H9 (cell line): ENCODE measurements around the gene CHMP1A. TPM values are rescaled to one million over a fixed set of nuclear protein-coding genes. Genes with fewer than 3 reads are reported as not detected.

Experiments used
- DNase-seq: peaks from one replicate; pipeline ENCODE4 v3.0.0-alpha.2; 2017
- H2AFZ ChIP-seq: one replicate; pipeline ENCODE4 v1.6.1; 2013; ENCODE audit warnings: mild to moderate bottlenecking, low read length, control low read depth, moderate library complexity
- H2AK5ac ChIP-seq: 2 replicates; pipeline ENCODE4 v1.6.1; 2013; ENCODE audit warnings: low read length, control low read depth, mixed read lengths; ENCODE audit not compliant: insufficient read length
- H2BK120ac ChIP-seq: one replicate; pipeline ENCODE4 v1.6.1; 2013; ENCODE audit warnings: low read depth, mild to moderate bottlenecking, low read length, control low read depth, inconsistent platforms; ENCODE audit not compliant: poor library complexity, severe bottlenecking
- H2BK12ac ChIP-seq: 2 replicates; pipeline ENCODE4 v1.6.1; 2013; ENCODE audit warnings: low read length, control low read depth, mixed read lengths, low read depth; ENCODE audit not compliant: insufficient read length
- H2BK15ac ChIP-seq: 2 replicates; pipeline ENCODE4 v1.6.1; 2013; ENCODE audit warnings: low read depth, low read length, control low read depth
- H2BK20ac ChIP-seq: one replicate; pipeline ENCODE4 v1.6.1; 2013; ENCODE audit warnings: low read depth, mild to moderate bottlenecking, low read length, control low read depth, inconsistent platforms; ENCODE audit not compliant: poor library complexity, severe bottlenecking
- H2BK5ac ChIP-seq: 2 replicates; pipeline ENCODE4 v1.6.1; 2013; ENCODE audit warnings: low read length, control low read depth, mixed read lengths; ENCODE audit not compliant: insufficient read length
- H3K14ac ChIP-seq: 2 replicates; pipeline ENCODE4 v1.6.1; 2013; ENCODE audit warnings: low read length, control low read depth; ENCODE audit not compliant: insufficient read depth
- H3K18ac ChIP-seq: 2 replicates; pipeline ENCODE4 v1.6.1; 2013; ENCODE audit warnings: low read depth, mild to moderate bottlenecking, mixed read lengths, low read length, control low read depth; ENCODE audit not compliant: insufficient read length
- H3K23ac ChIP-seq: 2 replicates; pipeline ENCODE4 v1.6.1; 2013; ENCODE audit warnings: low read length, control low read depth, mixed read lengths, low read depth; ENCODE audit not compliant: insufficient read length
- H3K23me2 ChIP-seq: 2 replicates; pipeline ENCODE4 v1.6.1; 2013; ENCODE audit warnings: low read depth, mild to moderate bottlenecking, mixed read lengths, low read length, control low read depth; ENCODE audit not compliant: insufficient read length, poor library complexity, severe bottlenecking
- H3K27ac ChIP-seq: 2 replicates; pipeline ENCODE4 v1.5.1; 2013; ENCODE audit warnings: low read length, control low read depth, mixed read lengths, low read depth; ENCODE audit not compliant: insufficient read length
- H3K27me3 ChIP-seq: 2 replicates; pipeline ENCODE4 v1.6.1; 2013; ENCODE audit warnings: low read length, control low read depth, inconsistent platforms; ENCODE audit not compliant: insufficient read depth
- H3K4ac ChIP-seq: 2 replicates; pipeline ENCODE4 v1.6.1; 2013; ENCODE audit warnings: low read depth, mild to moderate bottlenecking, control low read depth, inconsistent platforms, low read length, moderate library complexity
- H3K4me1 ChIP-seq: 2 replicates; pipeline ENCODE4 v1.6.1; 2013; ENCODE audit warnings: low read length, control low read depth, inconsistent platforms; ENCODE audit not compliant: insufficient read depth
- H3K4me2 ChIP-seq: 2 replicates; pipeline ENCODE4 v1.6.1; 2013; ENCODE audit warnings: low read length, control low read depth, mixed read lengths; ENCODE audit not compliant: insufficient read length, insufficient read depth
- H3K56ac ChIP-seq: 2 replicates; pipeline ENCODE4 v1.6.1; 2013; ENCODE audit warnings: low read depth, mild to moderate bottlenecking, mixed read lengths, low read length, control low read depth; ENCODE audit not compliant: insufficient read length
- H3K79me1 ChIP-seq: 2 replicates; pipeline ENCODE4 v1.6.1; 2013; ENCODE audit warnings: low read depth, mild to moderate bottlenecking, moderate library complexity, low read length, control low read depth, inconsistent platforms; ENCODE audit not compliant: insufficient read depth, poor library complexity, severe bottlenecking
- H3K79me2 ChIP-seq: 2 replicates; pipeline ENCODE4 v1.6.1; 2013; ENCODE audit warnings: low read length, control low read depth, inconsistent platforms; ENCODE audit not compliant: insufficient read depth
- H3K9ac ChIP-seq: 2 replicates; pipeline ENCODE4 v1.6.1; 2013; ENCODE audit warnings: low read length, control low read depth, mixed read lengths; ENCODE audit not compliant: insufficient read length; ENCODE audit errors: extremely low read depth
- H3K9me3 ChIP-seq: one replicate; pipeline ENCODE4 v1.6.1; 2013; ENCODE audit warnings: low read depth, low read length, inconsistent platforms; ENCODE audit not compliant: control insufficient read depth
- H3T11ph ChIP-seq: one replicate; pipeline ENCODE4 v1.6.1; 2013; ENCODE audit warnings: mild to moderate bottlenecking, low read length, control low read depth, inconsistent platforms
- H4K20me1 ChIP-seq: one replicate; pipeline ENCODE4 v1.6.1; 2013; ENCODE audit not compliant: control insufficient read depth, insufficient read length, insufficient read depth
- H4K5ac ChIP-seq: 2 replicates; pipeline ENCODE4 v1.6.1; 2013; ENCODE audit warnings: low read depth, mild to moderate bottlenecking, mixed read lengths, low read length, control low read depth; ENCODE audit not compliant: insufficient read length
- H4K8ac ChIP-seq: replicated peaks from 2 replicates; pipeline ENCODE4 v1.6.1; 2013; ENCODE audit warnings: low read length, control low read depth, mixed read lengths, low read depth; ENCODE audit not compliant: insufficient read length
- H4K91ac ChIP-seq: 2 replicates; pipeline ENCODE4 v1.6.1; 2013; ENCODE audit warnings: low read depth, mild to moderate bottlenecking, moderate library complexity, mixed read lengths, low read length, control low read depth; ENCODE audit not compliant: insufficient read length
- H3K27ac Mint-ChIP-seq, 3 experiments: 2 replicates in 2 of 3; 3 replicates in 1 of 3; pipeline ENCODE4 v1.8.0; 2020 to 2021; ENCODE audit warnings: mixed read lengths in 3 of 3, mild to moderate bottlenecking in 1 of 3, moderate library complexity in 1 of 3
- H3K27me3 Mint-ChIP-seq: 2 replicates; pipeline ENCODE4 v1.8.0; 2021; ENCODE audit warnings: low read depth, mild to moderate bottlenecking, moderate library complexity, mixed read lengths
- H3K36me3 Mint-ChIP-seq, 3 experiments: 2 replicates in 2 of 3; 3 replicates in 1 of 3; pipeline ENCODE4 v1.8.0; 2020 to 2021; ENCODE audit warnings: low read depth in 3 of 3, mixed read lengths in 3 of 3; ENCODE audit not compliant: insufficient read depth in 1 of 3
- H3K4me1 Mint-ChIP-seq, 2 experiments: 2 replicates each; pipeline ENCODE4 v1.8.0; 2020; ENCODE audit warnings: mixed read lengths in 2 of 2
- H3K4me3 Mint-ChIP-seq, 2 experiments: 2 replicates in 1 of 2; 3 replicates in 1 of 2; pipeline ENCODE4 v1.8.0; 2020 to 2021; ENCODE audit warnings: mild to moderate bottlenecking in 2 of 2, mixed read lengths in 2 of 2, moderate library complexity in 1 of 2
- H3K9me3 Mint-ChIP-seq, 2 experiments: 2 replicates in 1 of 2; 3 replicates in 1 of 2; pipeline ENCODE4 v1.8.0; 2020; ENCODE audit warnings: mild to moderate bottlenecking in 2 of 2, mixed read lengths in 2 of 2, moderate library complexity in 1 of 2
- CTCF ChIP-seq: fragments of 200-600 bp; sonication (generic); conservative IDR thresholded peaks from 3 replicates; pipeline ENCODE4 v1.8.0; 2021; ENCODE audit warnings: antibody characterized with exemption, mild to moderate bottlenecking
- WGBS: extraction: QIAGEN DNeasy Blood & Tissue Kit; methylation state at CpG from one replicate; pipeline ENCODE4 v1.1.7; 2013; ENCODE audit warnings: missing lambda C conversion rate, low lambda C conversion rate, mixed read lengths; ENCODE audit not compliant: insufficient read length; ENCODE audit errors: extremely low coverage; 5-methylcytosine and 5-hydroxymethylcytosine counted together
- total RNA-seq: library from RNA; stranded (reverse); gene quantifications from 2 replicates; pipeline ENCODE4 v1.2.1, GENCODE V29; 2021

The CHMP1A gene
- total RNA-seq, 1 experiment from 2014 or later = 89.6 TPM

- no peak overlapping the region for H2AK5ac ChIP-seq
- peaks cover 5 to 8% of the 10 kb centered on the region in 2 experiments for H3K4me1 Mint-ChIP-seq
- H4K8ac ChIP-seq = no peak overlapping the region
- H3K27me3 Mint-ChIP-seq = peaks cover 2% of the 10 kb centered on the region; the same call in 1 of the 2 replicates
- no peaks in the 10 kb centered on the region for H4K20me1 ChIP-seq
- no peaks in the 10 kb centered on the region for H3K9me3 ChIP-seq
- H3K4me1 ChIP-seq = no peaks in the 10 kb centered on the region
- H3K27ac Mint-ChIP-seq = no peak overlapping the region
- H3K79me2 ChIP-seq = no peaks in the 10 kb centered on the region
- H3K23ac ChIP-seq = no peak overlapping the region
- no peak overlapping the region for H3K14ac ChIP-seq
- no peak for DNase-seq
- no peak overlapping the region for H2BK5ac ChIP-seq
- H4K91ac ChIP-seq = no peak overlapping the region
- no peak for TF ChIP-seq CTCF
- no peak overlapping the region for H2BK15ac ChIP-seq
- no peak overlapping the region for H2BK120ac ChIP-seq
- H2BK12ac ChIP-seq = no peak overlapping the region
- H2BK20ac ChIP-seq = no peak overlapping the region
- H3K4me2 ChIP-seq = no peak overlapping the region
- no peak overlapping the region for H3K4me3 Mint-ChIP-seq
- H3T11ph ChIP-seq = no peak overlapping the region
- H3K23me2 ChIP-seq = peaks cover 11% of the 10 kb centered on the region
- H3K36me3 Mint-ChIP-seq = peaks cover 19 to 48% (median 38%) of the 10 kb centered on the region in 3 experiments
- H2AFZ ChIP-seq = no peak overlapping the region
- no peak overlapping the region for H3K4ac ChIP-seq
- H4K5ac ChIP-seq = no peak overlapping the region
- H3K9ac ChIP-seq = no peak overlapping the region
- H3K56ac ChIP-seq = no peak overlapping the region
- H3K27me3 ChIP-seq = no peaks in the 10 kb centered on the region
- WGBS = no CpG with 5 or more reads among the region's 19 CpGs
- no peaks in the 10 kb centered on the region; a peak in 1 of 5 replicates for H3K9me3 Mint-ChIP-seq
- H3K79me1 ChIP-seq = no peaks in the 10 kb centered on the region
- no peak overlapping the region for H3K18ac ChIP-seq
- no peak overlapping the region for H3K27ac ChIP-seq
Measured at GRCh38 chr16:89697161-89697615, 39.7 kb upstream of the CHMP1A start.
